Panc1 (cell line): Measurements from ENCODE around the gene BANF2. TPM values are rescaled to one million over a fixed set of nuclear protein-coding genes. Genes with fewer than 3 reads are reported as not detected.

Experiments used
- ATAC-seq: fragments of 200-7000 bp; cut with Tn5 transposase; 2 replicates; pipeline ENCODE4 v1.9.1; 2020; ENCODE audit warnings: mild to moderate bottlenecking, moderate library complexity
- BruUV-seq: library from RNA; stranded (reverse); fragments of 400-500 nt; replicated peaks from 2 replicates; lab custom pipeline; 2021; lab: Mats Ljungman, UMichigan
- CTCF ChIA-PET: fragments of 300-600 bp; sonication (Branson Sonifier 250); formaldehyde crosslinking; loops from one replicate; lab custom pipeline; 2022; ENCODE audit warnings: antibody characterized with exemption; lab: Charles Lee
- POLR2A ChIA-PET: fragments of 300-600 bp; sonication (Branson Sonifier 250); formaldehyde crosslinking; loops from one replicate; lab custom pipeline; 2022; ENCODE audit warnings: antibody characterized with exemption; lab: Charles Lee
- DNase-seq: peaks from one replicate; pipeline ENCODE4 v3.0.0-alpha.2; 2010; ENCODE audit warnings: low read depth, low spot score
- H3K27ac ChIP-seq: 2 replicates; pipeline ENCODE4 v1.5.1; 2011; ENCODE audit warnings: mild to moderate bottlenecking, low read length, inconsistent platforms
- H3K27me3 ChIP-seq: fragments of 200-500 bp; sonication (Bioruptor generic); 2 replicates; pipeline ENCODE4 v1.6.0; 2014; ENCODE audit warnings: low read length, inconsistent platforms; ENCODE audit not compliant: control insufficient read depth, insufficient read depth
- H3K36me3 ChIP-seq: fragments of 200-500 bp; sonication (Bioruptor generic); 2 replicates; pipeline ENCODE4 v1.5.1; 2014; ENCODE audit warnings: inconsistent platforms, mild to moderate bottlenecking, low read length, moderate library complexity; ENCODE audit not compliant: control insufficient read depth, insufficient read depth
- H3K4me1 ChIP-seq: 2 replicates; pipeline ENCODE4 v1.5.1; 2011; ENCODE audit warnings: inconsistent platforms, mild to moderate bottlenecking, low read length, moderate library complexity; ENCODE audit not compliant: control insufficient read depth, insufficient read depth
- H3K4me3 ChIP-seq, 2 experiments: 2 replicates each; pipeline ENCODE4 v1.5.1; 2011 to 2012; ENCODE audit warnings: low read depth in 2 of 2, low read length in 2 of 2, mild to moderate bottlenecking in 2 of 2, inconsistent platforms in 1 of 2, moderate library complexity in 1 of 2
- H3K9me3 ChIP-seq: fragments of 200-500 bp; sonication (Bioruptor generic); 2 replicates; pipeline ENCODE4 v1.5.1; 2014; ENCODE audit warnings: low read depth, mild to moderate bottlenecking, inconsistent platforms, low read length, moderate library complexity; ENCODE audit not compliant: control insufficient read depth, insufficient read depth
- CTCF ChIP-seq: fragments of 450-650 bp; IDR thresholded peaks from 2 replicates; pipeline ENCODE4 v1.5.1; 2017; ENCODE audit warnings: mild to moderate bottlenecking
- POLR2AphosphoS5 ChIP-seq: IDR thresholded peaks from 2 replicates; pipeline ENCODE4 v1.6.1; 2012; ENCODE audit warnings: mild to moderate bottlenecking, low read depth, low read length, moderate library complexity
- REST ChIP-seq, 2 experiments: IDR thresholded peaks; 2 replicates each; pipeline ENCODE4 v1.6.1; 2011 to 2012; ENCODE audit warnings: low read depth in 2 of 2, control low read depth in 1 of 2, low read length in 1 of 2, mild to moderate bottlenecking in 1 of 2, moderate library complexity in 1 of 2; ENCODE audit not compliant: insufficient read depth in 1 of 2
- SIN3A ChIP-seq: IDR thresholded peaks from 2 replicates; pipeline ENCODE4 v1.6.1; 2012; ENCODE audit warnings: low read depth, mild to moderate bottlenecking, low read length, moderate library complexity, borderline replicate concordance; ENCODE audit not compliant: insufficient read depth
- TCF7L2 ChIP-seq: IDR thresholded peaks from 2 replicates; pipeline ENCODE4 v1.6.1; 2011; ENCODE audit warnings: mild to moderate bottlenecking, low read depth, low read length, inconsistent platforms
- in situ Hi-C: cut with HindIII; loops from 2 replicates; pipeline ENCODE4 v1.10.0; 2016; ENCODE audit warnings: low sequenced_read_pairs, low pct_unique_long_range_greater_than_20kb
- intact Hi-C: fragments of 100-400 bp; cut with micrococcal nuclease; formaldehyde crosslinking; loops from one replicate; pipeline ENCODE4 v1.10.0; 2022; ENCODE audit not compliant: unreplicated experiment
- total RNA-seq: library from RNA; stranded (reverse); gene quantifications from one replicate; pipeline ENCODE4 v1.2.1, GENCODE V29; 2021; ENCODE audit not compliant: unreplicated experiment

BANF2 gene
- total RNA-seq, 1 experiment from 2014 or later: not detected

DNA sequence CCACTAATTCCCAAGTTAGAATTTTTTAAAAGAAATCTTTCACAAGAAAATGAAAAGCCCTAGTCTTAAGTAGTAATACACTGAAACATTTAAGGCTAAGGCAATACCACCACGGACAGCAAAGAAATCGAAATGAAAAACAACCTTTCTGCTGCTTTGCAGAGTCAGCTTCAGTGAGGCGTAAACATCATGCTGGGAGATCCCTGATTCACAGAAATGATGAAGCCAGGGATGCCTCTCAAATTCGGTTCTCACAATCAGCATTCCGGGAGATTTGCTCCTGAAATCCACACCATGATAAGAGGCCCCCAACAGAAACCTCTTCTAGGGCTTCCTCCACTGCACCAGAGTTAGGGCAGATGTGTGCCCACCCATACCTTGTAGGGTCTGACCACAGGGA is 36.3 kb upstream of the BANF2 start:
- no peak overlapping the region for H3K4me3 ChIP-seq
- BruUV-seq: no TSS peak
- no peak overlapping the region for H3K27ac ChIP-seq
- H3K36me3 ChIP-seq: no peaks in the 10 kb centered on the region; the same call in 1 of the 2 replicates
- TF ChIP-seq POLR2AphosphoS5 (no peak), REST (IDR thresholded peaks at IDR 0.05; ENCODE audit: insufficient read depth in 1 of 2, low read depth in 2 of 2, low read length in 1 of 2) (no peak), SIN3A (no peak), CTCF (no peak), TCF7L2 (no peak)
- no peaks in the 10 kb centered on the region for H3K9me3 ChIP-seq
- ChIA-PET CTCF (no interaction called here), POLR2A (no interaction called here)
- intact Hi-C loops: no loop called here
- H3K4me1 ChIP-seq: no peaks in the 10 kb centered on the region
- ATAC-seq: no peak
- no peak for DNase-seq
- H3K27me3 ChIP-seq: no peaks in the 10 kb centered on the region
- in situ Hi-C loops: no loop called here

DNA sequence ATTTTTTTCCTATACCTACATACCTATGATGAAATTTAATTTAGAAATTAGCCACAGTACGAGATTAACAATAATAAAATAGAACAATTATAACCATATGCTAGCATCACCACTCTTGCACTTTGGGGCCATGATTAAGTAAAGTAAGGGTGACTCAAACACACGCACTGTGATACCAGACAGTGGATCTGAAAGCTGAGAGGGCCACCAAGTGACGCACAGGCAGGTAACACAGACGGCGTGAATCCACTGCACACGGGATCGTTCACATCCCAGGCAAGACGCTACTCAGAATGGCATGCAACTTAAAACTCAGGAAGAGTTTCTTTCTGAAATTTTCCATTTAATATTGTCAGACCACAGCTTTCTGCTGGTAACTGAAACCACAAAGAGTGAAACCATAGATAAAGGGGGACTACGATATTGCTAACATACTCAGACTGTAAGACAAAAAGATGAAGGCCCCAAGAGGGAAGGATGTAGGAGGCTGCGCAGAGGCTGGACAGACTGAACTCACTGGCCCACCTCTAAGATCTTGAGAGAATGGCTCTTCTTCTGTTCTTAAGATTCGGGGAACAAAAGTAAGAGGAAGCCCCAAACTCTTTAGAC is 35.6 kb upstream of the BANF2 start:
- Histone ChIP-seq H3K27ac (no peak overlapping the region), H3K27me3 (no peaks in the 10 kb centered on the region), H3K9me3 (no peaks in the 10 kb centered on the region), H3K4me1 (no peaks in the 10 kb centered on the region), H3K4me3 (no peak overlapping the region), H3K36me3 (no peaks in the 10 kb centered on the region; the same call in 1 of the 2 replicates)
- ATAC-seq (no peak), DNase-seq (no peak)
- ChIA-PET CTCF (no interaction called here), POLR2A (no interaction called here)
- in situ Hi-C loops (no loop called here), intact Hi-C loops (no loop called here)
- BruUV-seq: no TSS peak
- TF ChIP-seq REST (IDR thresholded peaks at IDR 0.05; ENCODE audit: insufficient read depth in 1 of 2, low read depth in 2 of 2, low read length in 1 of 2) (no peak), TCF7L2 (no peak), POLR2AphosphoS5 (no peak), SIN3A (no peak), CTCF (no peak)
